ENCODE data around the gene SEZ6.
A peak's percentile ranks its signal among the peaks of the same experiment; 100 is the strongest.

SEZ6 gene, protein sequence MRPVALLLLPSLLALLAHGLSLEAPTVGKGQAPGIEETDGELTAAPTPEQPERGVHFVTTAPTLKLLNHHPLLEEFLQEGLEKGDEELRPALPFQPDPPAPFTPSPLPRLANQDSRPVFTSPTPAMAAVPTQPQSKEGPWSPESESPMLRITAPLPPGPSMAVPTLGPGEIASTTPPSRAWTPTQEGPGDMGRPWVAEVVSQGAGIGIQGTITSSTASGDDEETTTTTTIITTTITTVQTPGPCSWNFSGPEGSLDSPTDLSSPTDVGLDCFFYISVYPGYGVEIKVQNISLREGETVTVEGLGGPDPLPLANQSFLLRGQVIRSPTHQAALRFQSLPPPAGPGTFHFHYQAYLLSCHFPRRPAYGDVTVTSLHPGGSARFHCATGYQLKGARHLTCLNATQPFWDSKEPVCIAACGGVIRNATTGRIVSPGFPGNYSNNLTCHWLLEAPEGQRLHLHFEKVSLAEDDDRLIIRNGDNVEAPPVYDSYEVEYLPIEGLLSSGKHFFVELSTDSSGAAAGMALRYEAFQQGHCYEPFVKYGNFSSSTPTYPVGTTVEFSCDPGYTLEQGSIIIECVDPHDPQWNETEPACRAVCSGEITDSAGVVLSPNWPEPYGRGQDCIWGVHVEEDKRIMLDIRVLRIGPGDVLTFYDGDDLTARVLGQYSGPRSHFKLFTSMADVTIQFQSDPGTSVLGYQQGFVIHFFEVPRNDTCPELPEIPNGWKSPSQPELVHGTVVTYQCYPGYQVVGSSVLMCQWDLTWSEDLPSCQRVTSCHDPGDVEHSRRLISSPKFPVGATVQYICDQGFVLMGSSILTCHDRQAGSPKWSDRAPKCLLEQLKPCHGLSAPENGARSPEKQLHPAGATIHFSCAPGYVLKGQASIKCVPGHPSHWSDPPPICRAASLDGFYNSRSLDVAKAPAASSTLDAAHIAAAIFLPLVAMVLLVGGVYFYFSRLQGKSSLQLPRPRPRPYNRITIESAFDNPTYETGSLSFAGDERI

DNA sequence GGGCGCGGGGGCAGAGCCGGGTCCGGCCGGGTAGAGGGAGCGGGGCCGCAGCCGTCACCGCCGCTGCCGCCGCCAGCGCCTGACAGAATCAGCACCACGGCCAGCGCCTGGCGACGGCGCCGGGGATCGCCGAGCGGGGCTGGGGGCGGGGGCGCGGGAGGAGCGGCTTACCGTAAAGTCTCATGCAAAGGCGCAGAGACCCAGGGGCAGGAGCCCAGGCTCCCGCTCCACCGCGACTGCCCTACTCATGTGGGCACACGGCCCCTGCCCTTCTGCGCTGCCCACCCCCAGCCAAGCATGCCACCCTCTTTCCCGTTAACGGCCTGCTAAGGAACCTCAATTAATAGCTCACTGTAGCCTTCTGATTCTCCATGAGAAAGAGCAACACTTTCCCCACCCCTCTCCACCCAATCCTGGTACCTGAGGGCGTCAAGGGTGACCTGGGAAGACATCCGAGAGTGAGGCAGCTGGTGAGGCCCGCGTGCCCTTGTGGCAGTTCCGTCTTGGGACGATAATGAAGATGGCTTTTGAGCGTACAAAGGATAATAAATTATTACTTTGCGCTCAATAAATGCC, at the start of gene SEZ6:
Gene SEZ6 (minus strand): TSS at position 98 of the 576 bp plus-strand sequence. CDS start 164 bp downstream, outside the sequence.
- DNase-seq, result peak; percentile 74 to 75

DNA sequence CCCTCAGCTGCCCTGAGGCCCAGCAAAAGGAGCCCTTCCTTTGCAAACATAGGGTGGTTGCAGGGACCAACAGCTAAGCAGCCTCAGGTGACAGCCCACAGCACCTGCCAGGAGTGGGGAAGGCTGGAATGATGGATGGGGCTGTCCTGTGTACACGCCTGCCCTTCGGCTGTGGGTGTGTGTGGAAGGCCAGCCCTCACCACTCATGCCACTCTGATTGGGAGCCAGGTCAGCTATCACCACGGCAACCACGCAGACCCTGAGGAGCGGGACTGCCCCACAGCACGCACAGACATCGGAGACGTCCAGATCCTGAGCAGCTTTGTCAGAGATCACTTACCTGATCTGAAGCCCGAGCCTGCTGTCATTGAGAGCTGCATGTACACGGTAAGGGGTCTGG, 49.0 kb upstream of the SEZ6 start:
- no peak for DNase-seq

DNA sequence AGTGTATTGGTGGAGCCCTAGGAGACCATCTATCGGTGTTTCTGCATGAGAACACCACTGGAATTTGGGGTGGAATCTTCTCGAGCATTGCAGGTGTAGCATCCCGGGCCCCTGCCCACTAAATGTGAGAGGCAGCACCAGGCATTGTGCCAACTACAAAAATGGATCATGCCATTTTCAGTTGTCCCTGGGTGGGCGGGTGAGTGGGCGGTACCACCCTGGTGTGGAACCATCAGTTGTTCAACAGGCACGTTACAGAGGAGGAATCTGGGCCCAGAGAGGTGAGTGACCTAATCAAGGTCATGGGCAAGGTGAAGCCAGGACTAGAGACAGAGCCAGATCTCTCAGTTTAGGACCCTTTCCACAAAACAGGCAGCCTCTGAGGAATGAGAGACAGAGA, 45.9 kb upstream of the SEZ6 start:
- DNase-seq, result no peak

DNA sequence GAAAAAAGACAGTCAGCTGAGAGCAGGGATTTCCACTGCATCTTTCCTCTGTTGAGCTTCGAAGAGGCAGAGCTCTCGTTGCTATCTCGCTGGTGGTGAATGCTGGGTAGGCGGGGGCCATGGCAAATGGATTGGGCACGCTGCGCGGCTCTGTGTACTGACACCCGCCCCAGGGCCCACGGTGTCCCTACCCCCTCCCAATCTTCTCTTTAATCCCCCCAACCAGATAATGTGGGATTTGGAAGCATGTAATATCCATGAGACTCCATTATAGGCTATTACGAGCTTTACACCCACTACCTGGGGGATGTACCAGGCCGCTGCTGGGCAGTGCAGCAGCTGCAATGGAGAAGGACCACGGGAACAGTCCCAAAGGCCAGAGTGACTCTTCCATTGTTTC, 45.4 kb upstream of the SEZ6 start:
- no peak for DNase-seq

DNA sequence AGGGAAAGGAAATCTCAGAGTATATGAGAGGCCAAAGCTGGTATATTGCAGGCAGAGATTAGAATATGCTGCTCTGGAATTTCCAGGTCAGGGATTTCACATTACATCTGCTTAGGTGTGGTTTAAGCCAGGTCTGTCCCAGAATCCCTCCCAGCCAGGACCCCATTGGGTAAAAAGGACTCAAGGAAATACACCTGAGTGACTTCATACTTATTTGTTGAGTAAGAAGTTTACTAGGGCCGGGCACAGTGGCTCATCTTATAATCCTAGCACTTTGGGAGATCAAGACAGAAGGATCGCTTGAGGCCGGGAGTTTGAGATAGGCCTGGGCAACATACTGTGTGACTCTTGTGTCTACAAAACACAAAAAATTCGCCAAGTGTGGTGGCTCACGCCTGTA, 44.3 kb upstream of the SEZ6 start:
- DNase-seq, result no peak

DNA sequence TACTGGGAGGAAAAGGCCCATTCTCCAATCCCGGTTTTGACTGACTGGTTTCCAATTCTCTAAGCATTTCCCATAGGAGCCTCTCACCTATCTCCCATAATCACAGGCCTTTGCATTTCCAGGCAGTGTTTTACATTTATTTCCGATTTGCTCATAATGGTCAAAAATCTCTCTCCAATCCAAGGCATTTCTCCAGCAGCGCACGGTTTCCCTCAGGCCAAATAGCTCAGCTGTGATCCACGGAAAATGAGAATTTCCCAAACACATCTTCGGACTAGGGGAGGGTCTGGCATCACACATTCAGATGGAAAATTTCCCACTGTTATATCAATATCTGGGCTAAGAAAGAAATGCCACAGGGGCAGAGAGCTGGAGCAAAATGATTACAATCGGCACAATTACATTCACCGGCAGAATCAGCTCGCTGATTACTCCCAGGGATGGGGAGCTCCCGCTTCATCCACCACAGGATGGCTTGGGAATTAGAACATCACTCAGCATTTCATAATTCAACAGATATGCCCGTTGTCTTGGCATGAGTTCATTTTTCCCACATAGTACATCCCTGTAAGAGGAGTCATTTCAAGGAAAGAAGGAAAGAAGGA, 43.8 kb upstream of the SEZ6 start:
- DNase-seq, result no peak

DNA sequence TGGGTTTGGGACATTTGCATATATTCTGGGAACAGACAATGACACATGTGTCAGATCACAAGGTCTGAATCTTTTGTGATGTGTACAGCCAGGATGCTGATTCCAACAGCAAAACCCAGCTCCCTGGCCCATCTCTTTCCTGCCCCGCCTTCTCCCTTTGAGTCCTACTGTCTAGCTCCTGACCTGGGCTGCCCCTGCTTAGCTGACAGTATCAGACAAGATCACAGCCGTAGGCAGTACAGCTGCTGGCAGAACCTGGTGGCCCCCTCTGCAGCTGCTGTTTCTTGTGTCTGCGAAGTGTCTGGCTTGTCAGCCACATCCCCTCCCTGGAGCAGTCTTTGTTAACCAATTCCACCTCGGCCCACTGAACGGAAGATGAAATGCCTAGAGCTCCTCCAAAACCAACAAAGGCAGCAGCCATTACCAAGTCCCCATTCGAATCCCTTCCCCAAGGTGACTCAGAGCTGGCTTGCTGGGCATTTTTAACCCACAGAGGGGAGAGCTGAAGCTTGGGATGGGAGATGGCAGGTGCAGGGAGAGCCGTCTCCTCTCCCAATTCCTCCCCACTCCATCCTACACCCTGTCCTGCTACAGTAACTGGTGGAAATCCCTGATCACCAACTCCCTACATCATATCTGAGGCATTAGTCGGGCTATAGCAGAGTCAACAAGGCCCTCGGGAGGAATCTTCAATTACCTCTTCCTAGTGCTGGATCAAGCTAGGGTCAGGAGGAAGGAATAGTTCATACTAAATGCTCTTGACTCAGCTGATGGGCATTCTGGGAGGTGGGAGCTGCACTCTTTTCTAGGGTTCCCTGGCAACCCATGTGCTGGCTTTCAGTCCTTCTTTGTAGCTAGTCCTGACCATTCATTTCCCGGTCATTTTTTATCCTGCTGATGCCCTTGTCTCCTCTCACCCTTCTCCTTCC, 42.9 kb upstream of the SEZ6 start:
- no peak for DNase-seq

DNA sequence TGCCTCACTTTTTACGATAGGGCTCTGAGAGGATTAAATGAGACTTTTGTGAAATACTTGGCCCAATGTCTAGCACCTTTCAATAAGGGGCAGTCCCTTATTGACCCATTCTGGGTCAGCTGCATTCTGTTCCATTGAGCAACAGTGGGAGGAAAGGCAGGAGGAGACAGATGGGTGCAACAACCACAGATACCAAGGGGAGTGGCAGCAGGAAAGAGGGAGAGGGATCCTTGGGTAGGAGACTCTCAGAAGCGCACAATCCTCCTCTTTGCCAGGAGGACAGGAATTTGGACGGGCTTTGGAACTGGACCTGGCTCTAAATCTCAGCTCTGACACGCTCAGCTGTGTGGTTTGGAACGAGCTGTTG, 40.6 kb upstream of the SEZ6 start:
- no peak for DNase-seq

DNA sequence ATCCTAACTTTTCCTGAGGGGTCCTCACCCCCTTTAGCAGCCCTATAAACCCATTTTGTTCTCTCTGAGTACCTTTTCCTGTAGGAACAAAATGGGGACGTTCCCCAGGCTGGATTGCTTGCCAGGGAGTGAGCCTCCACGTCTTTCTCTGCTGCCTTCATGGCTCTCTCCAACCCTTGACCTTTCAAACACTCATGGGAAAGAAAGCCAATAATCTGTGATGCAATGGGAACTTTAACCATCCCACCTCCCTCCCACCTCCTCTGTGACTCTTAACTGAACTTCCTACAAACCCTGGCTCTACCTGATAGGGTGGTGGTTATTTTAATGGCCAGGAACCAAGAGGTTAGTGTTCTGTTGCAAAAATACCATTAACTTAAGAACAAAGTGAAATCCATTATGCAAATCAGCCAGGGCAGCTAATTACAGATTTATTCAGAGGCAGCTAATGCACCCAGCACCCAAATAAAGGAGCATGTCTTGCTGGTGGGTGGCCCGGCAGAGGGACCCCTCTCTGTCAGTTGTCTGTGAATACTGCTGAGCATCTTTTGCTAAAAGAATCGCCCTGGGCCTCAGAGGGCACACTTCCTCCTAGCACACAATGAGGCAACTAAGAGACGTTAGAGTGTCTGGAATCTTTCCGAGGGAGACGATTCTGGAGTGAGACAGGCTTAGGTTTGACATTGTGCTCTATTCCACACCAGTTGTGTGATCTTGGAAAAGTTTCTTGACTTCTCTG, 40.1 kb upstream of the SEZ6 start:
- DNase-seq, result no peak

DNA sequence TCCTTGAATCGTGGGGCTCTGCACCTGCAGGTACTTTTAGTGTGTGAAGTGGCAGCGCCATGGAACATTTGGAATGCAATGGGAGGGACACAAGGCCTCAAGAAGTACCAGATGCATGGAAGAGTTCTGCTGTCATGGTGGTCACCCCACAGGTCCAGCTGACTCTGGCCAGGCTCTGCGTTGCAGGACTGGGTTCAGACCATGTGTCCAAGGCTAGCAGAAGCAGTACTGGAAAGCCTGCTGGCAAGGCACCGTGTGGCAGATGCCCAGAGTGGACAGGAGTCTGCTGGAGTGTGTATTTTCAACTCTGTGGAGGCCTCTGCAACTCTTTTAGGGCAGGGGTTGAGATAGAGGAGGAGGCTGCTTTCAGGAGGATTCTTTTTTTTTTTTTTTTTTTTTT, 39.2 kb upstream of the SEZ6 start:
- DNase-seq, result no peak

DNA sequence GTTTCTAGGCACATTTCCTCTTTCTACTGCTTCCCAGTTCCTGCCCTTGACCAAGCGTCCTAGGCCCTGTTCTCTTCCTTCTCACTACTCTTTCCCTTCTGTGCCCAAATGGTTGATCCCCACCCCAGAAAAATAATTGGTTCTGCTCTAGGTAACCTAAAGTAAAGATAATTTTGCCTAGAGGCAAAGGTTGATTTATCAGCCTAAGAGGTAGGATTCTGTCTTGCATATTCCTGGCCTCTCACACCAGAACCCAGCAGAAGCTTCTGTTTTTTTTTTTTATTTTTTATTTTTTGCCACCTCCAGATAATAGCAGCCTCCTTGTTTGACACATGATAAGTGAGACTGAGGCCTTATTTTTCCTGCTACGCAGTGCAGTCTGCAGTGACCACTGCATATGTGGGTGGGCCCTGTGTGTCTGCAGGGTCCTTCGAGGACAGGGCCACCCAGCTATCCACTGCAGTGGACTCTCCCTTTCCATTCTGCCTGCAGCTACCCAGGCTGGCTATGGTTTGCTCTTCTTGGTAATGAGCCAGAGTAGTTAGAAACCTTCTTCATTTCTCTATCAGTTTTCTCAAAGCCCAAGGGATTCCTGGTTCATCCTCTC, 37.8 kb upstream of the SEZ6 start:
- no peak for DNase-seq

DNA sequence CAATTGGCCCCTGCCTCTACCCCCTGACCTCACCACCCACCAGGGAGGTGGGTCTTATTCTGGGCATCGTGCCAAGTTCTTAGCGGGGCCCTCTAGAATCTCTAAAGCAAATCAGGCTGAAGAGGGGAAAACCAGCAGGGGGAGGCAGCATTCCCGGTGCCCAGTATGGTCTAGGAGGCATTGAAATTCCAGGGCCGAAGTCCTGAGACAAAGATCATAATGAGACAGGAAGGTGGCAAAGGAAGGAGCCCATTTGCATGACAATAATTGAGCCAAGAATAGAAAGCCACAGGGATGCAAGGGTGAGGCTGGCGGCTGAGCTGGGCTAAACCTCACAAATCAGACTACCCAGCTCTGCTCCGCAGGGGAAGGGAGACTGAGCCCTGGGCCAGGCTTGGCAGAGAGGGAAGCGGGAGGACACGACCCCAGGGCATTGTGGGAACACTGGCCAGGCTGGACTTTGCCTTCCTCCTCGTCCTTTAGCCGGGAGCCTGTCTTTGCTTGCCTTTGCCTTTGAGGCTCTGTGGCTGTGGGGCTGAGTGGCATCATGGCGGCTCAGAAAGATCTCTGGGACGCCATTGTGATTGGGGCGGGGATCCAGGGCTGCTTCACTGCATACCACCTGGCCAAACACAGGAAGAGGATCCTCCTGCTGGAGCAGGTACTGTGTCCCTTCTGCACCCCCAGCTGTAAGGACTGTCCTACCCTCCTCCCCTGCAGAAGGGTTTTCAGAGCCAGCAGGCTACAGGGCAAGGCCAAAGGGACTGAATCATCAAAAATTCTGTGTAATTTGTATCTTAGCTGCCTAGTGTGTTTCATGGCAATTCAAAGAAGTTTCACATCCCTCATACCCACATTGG, 37.1 kb upstream of the SEZ6 start, which contains the start of gene PIPOX:
Gene PIPOX (plus strand): TSS at position 463 of the 860 bp plus-strand sequence. CDS start 85 bp downstream, at position 548.
- DNase-seq, result peak; percentile 39 to 41

DNA sequence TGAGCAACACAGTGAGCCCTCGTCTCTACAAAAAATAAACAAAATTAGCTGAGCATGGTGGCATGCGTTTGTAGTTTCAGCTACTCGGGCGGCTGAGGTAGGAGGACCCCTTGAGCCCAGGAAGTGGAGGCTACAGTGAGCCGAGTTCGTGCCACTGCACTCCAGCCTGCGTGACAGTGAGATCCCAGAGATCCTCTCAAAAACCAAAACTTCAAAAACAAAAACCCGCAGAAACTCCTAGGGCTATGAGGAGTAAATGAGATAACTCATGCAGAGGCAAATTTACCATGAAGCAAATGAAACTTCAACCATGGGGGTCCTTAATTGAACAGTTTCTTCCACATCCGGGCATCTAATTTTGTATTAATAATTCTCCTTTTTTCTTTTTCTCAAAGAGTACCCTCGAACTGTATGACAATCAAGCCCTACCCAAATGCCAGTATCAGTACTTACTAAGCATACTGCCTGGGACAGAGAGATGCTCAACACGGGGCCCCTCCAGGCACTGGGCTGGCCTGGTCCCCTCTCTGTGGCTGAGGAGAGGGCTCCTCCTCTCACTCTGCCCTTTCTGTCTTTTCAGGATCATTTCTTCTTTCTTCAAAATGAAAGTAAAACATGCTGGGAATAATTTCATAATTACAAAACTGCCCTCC, 36.3 kb upstream of the SEZ6 start:
- DNase-seq, result no peak

DNA sequence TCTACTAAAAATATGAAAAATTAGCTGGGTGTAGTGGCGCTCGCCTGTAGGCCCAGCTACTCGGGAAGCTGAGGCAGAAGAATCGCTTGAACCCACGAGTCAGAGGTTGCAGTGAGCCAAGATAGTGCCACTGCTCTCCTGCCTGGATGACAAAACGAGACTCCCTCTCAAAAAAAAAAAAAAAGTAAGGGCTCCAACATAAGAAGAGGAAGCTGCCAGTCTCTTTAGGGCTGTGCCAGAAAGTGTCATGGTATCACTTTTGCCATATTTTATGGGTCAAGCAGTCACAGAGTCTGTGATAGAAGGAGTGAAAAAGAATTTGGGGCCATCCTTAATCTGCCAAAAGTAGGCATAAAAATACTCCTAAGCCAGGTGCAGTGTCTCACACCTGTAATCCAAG, 35.7 kb upstream of the SEZ6 start:
- DNase-seq, result no peak

DNA sequence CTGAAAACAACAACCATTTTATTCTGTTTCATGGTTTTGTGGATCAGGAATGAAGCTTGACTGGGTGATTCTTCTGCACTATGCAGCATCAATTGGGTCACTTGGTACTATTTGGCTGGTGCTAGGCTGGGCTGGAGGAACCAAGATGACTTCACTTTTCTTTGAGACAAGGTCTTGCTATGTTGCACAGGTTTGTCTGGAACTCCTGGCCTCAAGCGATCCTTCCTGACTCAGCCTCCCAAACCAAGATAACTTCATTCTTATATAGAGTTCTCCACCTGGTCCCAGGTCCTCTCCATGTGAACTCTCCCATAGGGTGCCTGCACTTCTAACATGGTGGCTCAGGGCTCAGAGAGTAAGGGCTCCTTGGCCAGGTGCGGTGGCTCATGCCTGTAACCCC, 35.3 kb upstream of the SEZ6 start:
- no peak for DNase-seq

DNA sequence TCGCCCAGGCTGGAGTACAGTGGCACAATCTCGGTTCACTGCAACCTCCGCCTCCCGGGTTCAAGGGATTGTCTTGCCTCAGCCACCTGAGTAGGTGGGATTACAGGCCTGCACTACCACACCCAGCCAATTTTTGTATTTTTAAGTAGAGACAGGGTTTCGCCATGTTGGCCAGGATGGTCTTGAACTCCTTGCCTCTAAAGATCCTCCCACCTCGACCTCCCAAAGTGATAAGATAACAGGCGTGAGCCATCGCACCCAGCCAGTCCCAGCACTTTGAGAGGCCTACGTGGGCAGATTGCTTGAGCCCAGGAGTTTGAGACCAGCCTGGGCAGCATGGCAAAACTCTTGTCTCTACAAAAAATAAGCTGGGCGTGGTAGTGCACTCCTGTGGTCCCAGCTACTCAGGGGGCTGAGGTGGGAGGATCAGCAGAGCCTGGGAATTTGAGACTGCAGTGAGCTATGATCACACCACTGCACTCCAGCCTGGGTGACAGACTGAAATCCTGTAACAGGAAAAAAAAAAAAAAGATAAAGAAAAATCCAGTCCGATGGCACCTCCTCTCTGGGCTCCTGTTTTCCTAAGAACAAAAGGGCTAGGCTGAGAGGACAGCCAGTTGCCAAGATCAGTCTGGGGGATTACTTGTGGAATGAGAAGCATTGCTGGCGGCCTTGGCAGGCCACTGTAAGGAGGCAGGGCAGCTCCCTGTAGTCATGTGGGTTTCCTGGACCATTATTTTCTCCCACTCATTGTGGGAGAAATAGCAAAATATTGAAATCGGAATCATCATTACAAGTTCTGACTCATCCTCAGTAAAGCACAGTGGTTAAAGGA, 34.1 kb upstream of the SEZ6 start:
- DNase-seq, result peak in 1 of 2 donors; percentile 40

DNA sequence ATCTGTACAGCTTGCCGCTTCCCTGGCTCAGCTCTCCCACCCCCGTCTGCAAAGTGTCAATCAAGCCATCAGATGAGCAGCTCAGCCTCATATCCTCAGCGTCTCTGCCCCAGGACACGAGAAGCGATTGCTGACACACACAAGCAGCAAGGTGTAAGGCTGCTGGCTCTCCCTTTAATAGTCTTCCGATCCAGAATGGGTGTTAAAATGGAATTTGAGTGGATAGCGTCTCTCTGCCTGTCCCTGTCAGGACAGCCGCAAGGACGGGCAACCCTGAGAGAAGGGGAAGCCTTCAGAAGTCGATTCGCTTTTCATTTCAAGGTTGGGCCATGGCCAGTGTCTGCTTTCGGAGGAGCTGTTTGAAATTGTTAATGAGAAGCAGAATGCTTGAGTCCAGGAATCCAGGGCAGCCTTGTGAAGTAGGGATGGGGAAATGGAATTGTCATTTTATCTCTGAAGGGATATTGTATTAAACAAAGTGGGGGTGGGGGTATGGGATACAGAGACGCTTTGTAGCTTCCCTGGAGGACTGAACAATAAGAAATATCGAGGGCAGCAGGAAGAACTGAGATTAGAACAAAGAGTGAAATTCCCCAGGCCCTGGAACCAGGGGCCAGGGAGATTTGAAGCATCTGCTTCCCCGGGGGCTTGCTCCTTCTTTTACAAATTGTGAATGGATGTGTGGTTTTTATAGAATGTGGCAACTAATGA, 32.4 kb upstream of the SEZ6 start:
- DNase-seq, result no peak

Data from hippocampal formation (tissue), 2 donors.